Astrocyte of the hippocampus (primary cell): ENCODE data around the gene CEACAM21.

ENCODE experiments used
- DNase-seq: peaks from one replicate; pipeline ENCODE4 v3.0.0; 2011; ENCODE audit warnings: low read depth, low spot score

CEACAM21 gene

GRCh38 chr19:41575998-41576397 lies at the start of gene CEACAM21:
TSS of gene CEACAM21 (plus strand) at chr19:41576166. CDS start at chr19:41576275, 109 bp downstream.
- no peak for DNase-seq

DNA sequence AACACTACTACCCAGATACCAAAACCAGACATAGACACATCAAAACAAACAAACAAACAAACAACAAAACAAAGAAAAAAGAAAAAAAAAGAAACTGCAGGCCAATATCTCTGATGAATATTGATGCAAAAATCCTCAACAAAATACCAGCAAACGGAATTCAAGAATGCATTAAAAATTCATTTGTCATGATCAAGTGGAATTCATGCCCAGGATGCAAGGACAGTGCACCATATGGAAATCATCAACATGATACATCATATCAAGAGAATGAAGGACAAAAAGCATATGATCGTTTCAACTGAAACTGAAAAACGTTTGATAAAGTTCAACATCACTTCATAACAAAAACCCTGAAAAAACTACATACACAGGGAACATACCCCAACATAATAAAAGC lies 48.9 kb upstream of the CEACAM21 start:
- DNase-seq = no peak

GRCh38 chr19:41528106-41528505 lies 47.9 kb upstream of the CEACAM21 start:
- DNase-seq = no peak

DNA sequence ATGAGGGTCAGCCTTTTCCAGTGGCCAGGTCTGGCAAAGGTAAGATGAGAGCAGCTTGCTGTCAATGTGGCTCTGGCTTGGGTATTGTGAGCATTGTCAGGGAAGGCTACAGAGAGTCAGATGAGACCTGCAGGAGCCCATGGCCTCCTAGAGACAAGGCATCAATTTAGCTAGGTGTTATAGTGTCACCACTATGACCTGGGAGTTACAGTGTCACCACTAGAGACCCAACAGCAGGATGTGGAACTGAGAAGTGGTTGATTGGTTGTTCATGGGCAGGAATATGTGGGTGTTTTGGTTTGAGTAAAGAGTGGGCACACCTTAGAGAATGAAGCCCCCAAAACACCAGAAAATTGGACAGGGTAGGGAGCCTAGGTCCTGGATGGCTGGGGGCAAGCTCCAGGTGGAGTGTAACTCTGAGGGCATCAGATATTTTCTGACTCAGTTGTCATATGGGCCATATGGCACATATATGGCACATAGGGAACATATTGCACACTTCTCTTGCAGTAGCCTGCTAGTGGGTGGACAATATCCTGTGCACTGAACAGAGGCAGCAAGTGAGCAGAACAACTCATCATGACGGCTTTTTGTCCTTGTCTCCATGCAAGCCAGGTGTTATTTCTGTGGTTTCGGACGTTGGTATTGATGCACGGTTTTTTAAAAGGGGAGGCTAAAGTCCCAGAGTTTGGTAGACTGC lies 46.3 kb upstream of the CEACAM21 start:
- no peak for DNase-seq

DNA sequence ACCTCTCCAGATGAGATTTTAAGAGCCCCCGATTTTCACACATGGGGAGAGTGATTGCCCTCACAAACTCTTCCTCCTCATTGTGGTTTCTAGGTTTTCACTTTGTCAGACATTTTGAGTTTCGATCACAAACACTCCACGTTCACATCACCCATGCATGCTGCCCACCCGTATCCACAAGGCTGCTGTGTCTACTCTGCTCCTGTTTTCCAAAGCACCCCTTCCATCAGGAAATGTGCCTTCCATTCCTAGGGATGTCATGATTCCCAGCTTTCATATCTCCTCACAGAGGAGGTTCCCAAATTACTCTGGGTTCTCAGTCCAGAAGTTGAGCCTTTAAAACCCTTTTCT lies 45.8 kb upstream of the CEACAM21 start:
- DNase-seq = no peak

- DNase-seq = no peak
Observed at GRCh38 chr19:41530761-41531301, 45.1 kb upstream of the CEACAM21 start.

- no peak for DNase-seq
Observed at GRCh38 chr19:41531438-41532311, 44.3 kb upstream of the CEACAM21 start.

GRCh38 chr19:41532526-41532925 lies 43.4 kb upstream of the CEACAM21 start:
- DNase-seq = no peak

DNA sequence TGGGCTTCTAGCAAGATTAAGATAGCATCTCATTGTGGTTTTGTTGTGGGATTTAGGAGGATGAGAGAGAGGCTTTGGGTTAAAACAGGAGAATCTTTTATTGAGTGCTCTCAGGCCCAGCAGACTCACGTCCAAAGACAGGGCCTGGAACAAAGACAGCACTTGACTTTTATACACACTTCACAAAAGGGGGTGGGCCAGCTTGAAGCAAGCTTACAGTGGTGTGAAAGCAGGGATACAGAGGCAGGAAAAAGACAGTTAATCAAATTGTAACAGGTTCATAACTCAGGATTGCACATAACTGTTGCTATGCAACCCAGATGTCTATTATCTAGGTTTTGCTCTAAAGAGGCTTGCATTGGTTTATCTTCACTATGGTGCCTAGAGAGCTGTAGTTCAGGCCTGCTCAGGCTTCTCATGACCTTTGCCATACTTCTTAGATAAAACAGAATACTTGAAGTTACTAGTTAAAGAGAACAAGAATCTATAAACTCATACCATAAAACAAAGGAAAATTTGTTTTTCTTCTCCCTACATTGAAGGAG lies 42.2 kb upstream of the CEACAM21 start:
- no peak for DNase-seq

DNA sequence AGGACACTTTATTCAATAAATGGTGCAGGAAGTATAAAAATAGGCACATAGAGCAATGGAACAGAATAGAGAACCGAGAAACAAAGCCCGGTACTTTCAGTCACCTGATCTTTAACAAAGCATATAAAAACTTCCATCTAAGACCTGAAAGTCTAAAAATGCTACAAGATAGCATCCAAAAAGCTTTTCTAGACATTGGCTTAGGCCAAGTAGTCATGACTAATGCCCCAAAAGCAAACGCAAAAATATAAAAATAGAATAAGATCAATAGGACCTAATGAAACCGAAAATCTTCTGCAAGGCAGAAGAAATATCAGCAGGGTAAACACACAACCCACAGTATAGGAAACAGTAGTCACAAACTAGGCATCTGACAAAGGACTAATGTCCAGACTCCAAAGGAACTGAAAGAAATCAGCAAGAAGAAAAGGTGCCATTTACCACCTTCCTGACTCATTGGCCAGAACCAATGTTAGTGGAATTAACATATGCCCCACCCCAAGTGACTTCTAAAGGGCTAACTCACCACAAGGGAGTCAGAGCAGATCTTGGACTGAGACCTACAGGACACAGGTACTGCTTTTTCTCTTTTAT lies 40.8 kb upstream of the CEACAM21 start:
- no peak for DNase-seq

GRCh38 chr19:41537789-41538188 lies 38.2 kb upstream of the CEACAM21 start:
- peak; percentile 4 for DNase-seq

DNA sequence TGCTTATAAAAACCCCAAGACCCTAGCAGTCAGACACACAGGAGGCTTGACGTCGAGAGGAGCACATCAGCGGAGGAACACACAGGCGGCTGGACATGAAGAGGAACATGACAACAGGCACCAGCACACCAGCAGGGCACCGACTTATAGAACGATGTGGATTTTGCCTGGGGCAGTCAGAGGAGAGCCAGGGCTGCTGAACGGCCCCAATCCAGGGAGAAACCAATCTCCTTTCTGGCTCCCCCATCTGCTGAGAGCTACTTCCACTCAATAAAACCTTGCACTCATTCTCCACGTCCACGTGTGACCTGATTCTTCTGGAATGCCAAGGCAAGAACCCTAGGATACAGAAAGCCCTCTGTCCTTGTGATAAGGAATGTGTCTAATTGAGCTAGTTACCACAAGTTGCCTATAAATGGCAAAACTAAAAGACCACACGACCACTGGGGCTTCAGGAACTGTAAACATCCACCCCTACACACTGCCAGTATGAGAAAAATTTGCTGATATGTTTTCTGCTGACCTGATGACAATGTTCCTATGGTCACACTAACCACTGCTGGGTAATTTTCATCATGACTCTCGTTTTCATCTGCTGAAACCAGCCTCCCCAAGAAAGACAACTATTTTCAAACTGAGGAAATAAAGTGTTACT lies 35.8 kb upstream of the CEACAM21 start:
- DNase-seq = peak; percentile 20

DNA sequence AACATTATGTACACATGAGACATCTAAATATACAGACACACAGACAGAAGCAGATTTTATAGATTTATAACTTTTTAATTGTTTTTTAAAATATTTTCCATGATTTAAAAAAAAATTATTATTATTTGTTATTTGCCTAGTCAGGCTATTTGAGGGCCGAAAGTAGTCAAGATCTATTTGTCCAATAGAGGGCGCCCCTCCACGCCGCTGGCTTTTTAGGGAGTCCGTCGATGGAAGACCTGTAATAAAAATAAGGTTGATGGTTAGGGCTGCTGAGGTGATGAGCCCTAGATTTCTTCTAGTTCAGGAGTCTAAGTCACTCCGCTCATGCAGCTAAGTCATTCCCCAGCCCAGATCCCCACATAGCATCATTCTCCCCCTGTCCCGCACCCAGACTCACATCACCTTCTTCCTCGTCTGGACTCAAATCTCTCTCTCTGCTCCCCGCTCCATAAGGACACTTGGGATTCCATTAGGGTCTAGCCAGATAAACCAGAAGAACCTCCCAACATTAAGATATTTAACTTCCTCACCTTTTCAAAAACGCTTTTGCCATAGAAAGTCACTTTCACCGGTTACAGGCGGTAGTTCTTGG lies 33.9 kb upstream of the CEACAM21 start:
- DNase-seq = peak; percentile 5

- DNase-seq = no peak
Observed at GRCh38 chr19:41542622-41543021, 33.3 kb upstream of the CEACAM21 start.

DNA sequence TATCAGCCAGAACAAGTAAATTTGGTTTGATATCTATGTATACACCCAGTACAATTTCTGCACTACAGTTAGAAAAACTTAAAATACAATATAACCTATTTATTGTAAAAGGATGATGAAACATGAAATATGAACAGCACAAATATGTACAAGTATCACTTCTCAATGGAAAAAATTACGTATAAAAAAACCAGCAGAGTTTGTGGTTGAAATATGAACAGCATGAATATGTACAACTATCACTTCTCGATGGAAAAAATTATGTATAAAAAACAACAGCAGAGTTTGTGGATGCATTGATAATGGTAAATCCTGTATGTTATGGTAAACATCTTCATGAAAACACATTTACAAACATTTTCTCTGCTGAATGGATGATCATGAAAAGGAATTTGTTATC lies 32.4 kb upstream of the CEACAM21 start:
- no peak for DNase-seq

DNA sequence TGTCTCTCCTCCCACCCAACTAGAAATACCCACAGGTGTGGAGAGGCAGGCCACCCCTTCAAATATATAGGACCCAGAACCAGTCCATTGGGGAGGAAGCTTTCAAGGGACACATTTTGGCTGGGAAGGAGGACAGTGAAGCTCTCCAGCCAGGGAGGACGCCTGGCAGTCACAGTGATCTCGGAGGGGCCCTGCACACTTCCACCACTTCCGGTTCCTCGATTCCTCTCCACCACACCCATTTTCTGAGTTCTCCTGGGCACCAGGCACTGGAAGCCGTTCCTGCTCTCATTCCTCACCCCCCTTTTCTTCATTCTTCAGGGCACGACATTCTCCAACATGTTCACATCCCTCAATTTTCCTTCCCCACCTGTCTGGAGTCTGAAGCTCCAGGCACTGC lies 30.4 kb upstream of the CEACAM21 start:
- no peak for DNase-seq

- DNase-seq = no peak
Observed at GRCh38 chr19:41546386-41546789, 29.6 kb upstream of the CEACAM21 start.

GRCh38 chr19:41546961-41547360 lies 29.0 kb upstream of the CEACAM21 start:
- no peak for DNase-seq

DNA sequence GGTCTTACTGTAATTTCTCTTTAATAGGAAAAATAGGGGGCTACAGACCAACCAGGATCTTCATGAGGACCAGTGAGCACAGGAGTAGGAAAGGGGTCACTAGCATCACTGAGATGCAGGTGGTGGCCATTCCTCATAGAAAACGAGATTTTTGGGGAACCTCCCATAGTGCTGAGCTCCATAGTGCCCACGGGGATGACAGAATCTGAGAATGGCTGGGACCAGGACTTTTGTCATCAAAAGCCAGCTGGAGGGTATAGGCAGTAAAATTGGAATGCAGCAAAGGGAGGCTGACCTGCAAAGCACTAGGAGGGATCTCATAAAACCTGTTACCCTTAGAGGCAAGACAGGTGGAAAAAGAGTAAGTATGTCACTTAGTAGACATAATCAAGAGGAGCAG lies 28.4 kb upstream of the CEACAM21 start:
- no peak for DNase-seq

- DNase-seq = no peak
Observed at GRCh38 chr19:41548047-41548446, 27.9 kb upstream of the CEACAM21 start.
